GM19193 (cell line): ENCODE measurements around the gene WDR17.

Experiments used
- POLR2A ChIP-seq: IDR thresholded peaks from 4 replicates; pipeline ENCODE4 v1.6.1; 2011; ENCODE audit not compliant: insufficient read depth, insufficient read length; ENCODE audit errors: extremely low read depth

Gene WDR17

DNA sequence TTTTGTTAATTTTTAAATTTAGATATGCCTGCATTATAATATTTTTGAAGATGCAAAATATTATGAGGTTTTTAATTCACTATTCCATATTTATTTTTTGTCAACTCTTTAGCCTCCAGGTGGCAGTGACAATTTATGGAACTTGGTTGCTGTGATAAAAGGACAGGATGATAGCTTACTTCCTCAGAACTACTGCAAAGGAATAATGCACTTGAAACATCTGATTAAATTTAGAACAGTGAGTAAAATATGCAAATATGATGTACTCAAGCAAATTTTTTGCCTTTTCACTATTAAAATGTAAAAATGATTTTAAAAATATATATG lies 84.7 kb downstream of the WDR17 start:
- TF ChIP-seq POLR2A, result no peak

DNA sequence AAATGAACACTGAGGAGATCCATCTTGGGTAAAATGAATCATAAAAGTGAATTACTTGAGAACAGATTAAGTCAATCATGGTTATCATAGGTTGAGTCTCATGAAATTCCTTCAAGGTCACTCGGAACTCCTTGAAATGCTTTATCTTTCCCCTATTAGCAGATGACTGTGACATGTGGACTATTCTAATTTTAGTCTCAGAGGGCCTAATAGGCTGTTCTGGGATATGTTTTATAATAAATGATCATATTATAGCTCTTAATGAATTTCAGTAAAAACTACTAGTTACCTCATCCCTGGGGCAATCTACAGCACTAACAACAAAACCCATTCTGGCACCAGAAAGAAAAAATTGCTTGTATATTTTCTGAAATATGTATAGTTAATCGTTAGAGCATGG lies 85.1 kb downstream of the WDR17 start:
- TF ChIP-seq POLR2A, result no peak

DNA sequence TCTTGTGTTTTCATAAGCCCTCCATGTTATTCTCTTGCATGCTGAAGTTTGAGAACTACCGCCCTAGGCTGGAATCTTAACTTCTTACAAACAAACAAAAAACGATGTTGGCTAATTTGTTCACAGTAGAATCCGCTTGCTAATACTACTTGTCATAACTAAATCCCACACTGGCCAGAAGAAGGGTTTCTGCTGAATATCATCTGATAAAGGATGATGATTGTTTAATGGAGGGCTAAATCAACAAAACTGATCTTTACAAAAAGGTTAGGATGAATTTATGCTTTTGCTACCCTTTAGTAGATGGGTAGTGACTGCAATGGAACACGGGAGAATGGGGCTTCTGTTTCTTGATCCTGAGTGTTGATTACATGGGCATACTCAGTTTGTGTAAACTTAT lies 87.5 kb downstream of the WDR17 start:
- no peak for TF ChIP-seq POLR2A

GRCh38 chr4:176156656-176157055 lies 91.0 kb downstream of the WDR17 start:
- no peak for TF ChIP-seq POLR2A

DNA sequence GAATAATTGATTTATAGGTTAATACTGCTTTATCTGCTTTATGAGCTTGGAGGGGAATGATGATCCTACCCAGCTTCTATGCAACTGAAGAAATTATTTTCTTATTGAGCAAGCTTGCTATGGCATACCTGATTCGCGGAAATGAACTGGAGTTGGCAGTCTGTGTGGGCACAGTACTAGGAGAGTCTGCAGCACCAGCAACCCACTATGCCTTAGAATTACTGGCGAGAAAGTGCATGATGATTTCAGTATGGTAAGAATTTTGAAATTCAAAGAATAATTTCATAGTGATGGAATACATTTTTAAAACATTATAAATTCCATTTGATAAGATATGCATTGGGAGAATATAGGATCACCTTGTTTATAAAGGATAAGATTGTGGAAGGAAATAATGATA lies 97.4 kb downstream of the WDR17 start:
- TF ChIP-seq POLR2A, result no peak

GRCh38 chr4:176185051-176185450 lies 119.4 kb downstream of the WDR17 start:
- no peak for TF ChIP-seq POLR2A

DNA sequence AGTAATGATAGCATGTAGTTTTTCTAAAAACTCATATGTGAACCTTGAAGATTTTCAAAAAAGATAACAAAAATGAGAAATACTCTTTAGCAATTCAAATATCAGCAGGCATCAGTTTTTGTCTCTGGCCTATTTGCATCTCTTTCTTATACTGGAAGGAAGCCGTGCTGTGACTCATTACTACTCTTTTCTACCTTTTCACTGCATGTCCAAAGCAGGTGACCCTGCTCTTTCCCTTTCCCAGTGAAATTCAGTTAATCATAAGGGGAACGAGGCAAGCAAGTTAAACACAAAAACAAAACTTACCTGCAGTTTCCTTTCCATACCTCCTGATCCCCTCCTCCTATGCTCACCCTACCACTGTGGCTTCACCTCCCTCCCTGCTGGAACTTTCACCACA lies 120.4 kb downstream of the WDR17 start:
- TF ChIP-seq POLR2A, result no peak

DNA sequence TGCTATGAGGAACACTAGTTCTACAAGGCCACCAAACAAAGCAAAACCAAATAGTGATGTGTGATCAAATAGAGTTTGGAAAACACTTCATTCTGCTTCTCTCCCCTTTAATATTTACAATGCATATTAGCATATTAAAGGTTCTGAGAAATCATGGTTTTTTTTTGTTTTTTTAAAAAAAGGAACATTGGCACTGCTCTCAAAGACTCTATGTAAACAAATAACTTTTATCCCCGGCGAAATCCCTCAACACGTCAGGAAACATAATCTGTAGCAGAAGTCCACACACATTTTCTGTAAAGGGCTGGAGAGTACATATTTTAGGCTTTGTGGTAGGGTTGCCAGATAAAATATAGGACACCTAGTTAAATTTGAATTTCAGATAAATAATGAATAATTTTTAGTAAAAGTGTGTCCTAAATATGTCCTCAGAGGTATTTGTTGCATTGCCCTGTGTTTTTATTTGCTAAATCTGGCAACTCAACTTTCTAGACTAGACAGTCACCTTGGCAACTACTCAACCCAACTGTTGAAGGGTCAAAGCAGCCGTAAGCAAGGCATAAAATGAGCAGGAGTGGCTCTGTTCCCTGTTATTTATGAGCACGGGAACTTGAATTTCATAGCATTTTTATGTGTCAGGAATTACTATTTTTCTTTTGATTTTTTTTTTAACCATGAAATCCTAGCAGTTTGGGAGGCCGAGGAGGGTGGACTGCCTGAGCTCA lies 121.2 kb downstream of the WDR17 start:
- TF ChIP-seq POLR2A, result no peak

GRCh38 chr4:176187624-176188023 lies 122.0 kb downstream of the WDR17 start:
- TF ChIP-seq POLR2A, result no peak

GRCh38 chr4:176188654-176189053 lies 123.0 kb downstream of the WDR17 start:
- TF ChIP-seq POLR2A, result no peak

- no peak for TF ChIP-seq POLR2A
Observed at GRCh38 chr4:176189891-176190795, 124.5 kb downstream of the WDR17 start.

DNA sequence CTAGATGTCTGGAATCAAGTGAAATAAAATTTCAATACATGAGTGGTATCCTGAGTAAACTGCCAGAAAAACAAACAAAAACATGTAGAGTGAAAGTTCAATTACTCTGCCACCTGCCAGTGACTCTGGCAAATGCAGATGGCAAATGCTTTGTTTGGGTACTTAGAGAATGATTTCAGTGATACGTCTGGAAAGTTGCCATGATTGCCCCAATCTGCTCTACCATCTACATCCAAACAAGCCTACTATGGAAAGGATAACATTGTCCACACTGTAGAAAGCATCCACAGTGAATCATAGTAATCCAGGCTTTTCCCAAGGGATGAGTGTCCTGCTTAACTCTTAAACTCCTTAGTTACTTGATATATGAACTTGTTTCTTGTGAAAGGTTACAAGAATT lies 126.3 kb downstream of the WDR17 start:
- TF ChIP-seq POLR2A, result no peak

GRCh38 chr4:176193126-176193525 lies 127.5 kb downstream of the WDR17 start:
- TF ChIP-seq POLR2A, result no peak

DNA sequence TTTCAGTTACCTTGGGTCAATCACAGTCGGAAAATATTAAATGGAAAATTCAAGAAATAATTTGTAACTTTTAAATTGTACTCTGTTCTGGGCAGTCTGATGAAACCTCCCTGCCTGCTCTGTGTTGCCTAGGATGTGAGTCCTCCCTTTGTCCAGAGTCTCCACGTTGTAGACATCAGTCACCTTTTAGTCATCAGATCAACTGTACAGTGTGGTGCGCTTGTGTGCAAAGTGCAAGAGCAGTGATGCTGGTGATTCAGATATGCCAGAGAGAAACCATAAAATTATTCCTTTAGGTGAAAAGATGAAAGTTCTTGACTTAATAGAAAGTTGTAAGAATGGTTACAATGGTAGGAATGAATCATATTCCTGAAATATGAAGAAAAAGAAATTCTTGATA lies 128.3 kb downstream of the WDR17 start:
- TF ChIP-seq POLR2A, result no peak

DNA sequence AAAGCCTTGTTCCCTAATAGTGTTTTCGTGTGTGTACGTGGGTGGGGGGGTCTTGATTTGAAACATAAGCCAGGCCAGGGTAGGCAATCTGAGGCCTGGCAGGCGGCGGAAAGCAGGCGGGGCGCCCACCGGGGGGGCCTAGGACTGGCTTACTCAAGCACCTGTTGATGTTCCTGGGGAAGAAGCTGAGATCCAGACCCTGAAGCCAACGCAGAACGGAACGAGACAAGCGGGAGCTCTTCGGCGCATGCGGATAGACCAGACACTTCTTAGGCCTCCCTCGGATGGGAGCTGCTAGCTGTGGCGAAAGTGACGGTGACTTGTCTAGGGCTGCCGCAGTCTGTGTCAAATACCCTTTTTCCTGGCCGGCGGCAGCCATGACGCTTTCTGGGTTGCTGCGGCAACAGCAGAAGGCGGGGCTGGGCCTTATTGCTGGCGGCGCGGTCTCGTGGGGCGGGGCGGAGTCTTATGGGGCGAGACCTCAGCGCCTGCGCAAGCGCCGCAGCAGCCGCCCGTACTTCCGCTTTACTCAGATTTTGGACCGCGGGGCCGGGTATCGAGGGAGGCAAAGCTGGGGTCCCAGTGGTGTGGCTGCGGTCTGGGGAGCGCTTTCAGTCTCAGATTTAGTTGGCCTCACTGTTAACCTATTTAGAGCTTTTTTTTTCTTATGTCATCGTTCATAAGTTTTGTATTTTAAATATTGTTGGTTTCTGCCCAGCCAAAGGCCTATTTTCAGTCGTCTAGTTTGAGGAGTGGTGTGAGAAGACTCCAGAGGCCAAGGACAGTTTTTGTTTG lies 129.7 kb downstream of the WDR17 start, which contains the start of gene SPATA4:
TSS of gene SPATA4 (minus strand) at position 402 of the 795 bp plus-strand sequence. CDS start at position 379, 23 bp downstream.
- TF ChIP-seq POLR2A, result no peak

- no peak for TF ChIP-seq POLR2A
Observed at GRCh38 chr4:176198316-176198903, 132.8 kb downstream of the WDR17 start.

- no peak for TF ChIP-seq POLR2A
Observed at GRCh38 chr4:176205299-176205698, 139.7 kb downstream of the WDR17 start.
